HUES64 (cell line): Measurements from ENCODE around the gene SETX. TPM values are rescaled to one million over a fixed set of nuclear protein-coding genes. Genes with fewer than 3 reads are reported as not detected.

Experiments used
- H3K27ac ChIP-seq: 2 replicates; pipeline ENCODE4 v1.7.0; 2013; ENCODE audit warnings: low read depth, low read length, inconsistent platforms
- H3K27me3 ChIP-seq: 2 replicates; pipeline ENCODE4 v1.6.1; 2013; ENCODE audit warnings: mild to moderate bottlenecking, low read length; ENCODE audit not compliant: insufficient read depth
- H3K36me3 ChIP-seq: 2 replicates; pipeline ENCODE4 v1.6.1; 2013; ENCODE audit warnings: mild to moderate bottlenecking, low read length; ENCODE audit not compliant: insufficient read depth
- H3K4me1 ChIP-seq: 2 replicates; pipeline ENCODE4 v1.6.1; 2013; ENCODE audit warnings: mild to moderate bottlenecking, low read length, moderate library complexity; ENCODE audit not compliant: insufficient read depth
- H3K4me3 ChIP-seq: 2 replicates; pipeline ENCODE4 v1.5.1; 2013; ENCODE audit warnings: mild to moderate bottlenecking, low read length, moderate library complexity
- H3K9ac ChIP-seq: 2 replicates; pipeline ENCODE4 v1.6.1; 2013; ENCODE audit warnings: mild to moderate bottlenecking, low read depth, low read length
- H3K9me3 ChIP-seq: 2 replicates; pipeline ENCODE4 v1.6.1; 2013; ENCODE audit warnings: low read depth, low read length; ENCODE audit not compliant: insufficient read depth
- WGBS: fragments of 150-250, 120-280 bp; methylation state at CpG from one replicate; pipeline ENCODE4 v1.1.7; 2013; ENCODE audit warnings: missing lambda C conversion rate; 5-methylcytosine and 5-hydroxymethylcytosine counted together
- polyA plus RNA-seq, 2 experiments: library from polyadenylated mRNA; stranded (reverse); fragments of 50-300 nt; gene quantifications; one replicate each; pipeline ENCODE4 v1.2.3, GENCODE V29; 2013

The SETX gene, protein sequence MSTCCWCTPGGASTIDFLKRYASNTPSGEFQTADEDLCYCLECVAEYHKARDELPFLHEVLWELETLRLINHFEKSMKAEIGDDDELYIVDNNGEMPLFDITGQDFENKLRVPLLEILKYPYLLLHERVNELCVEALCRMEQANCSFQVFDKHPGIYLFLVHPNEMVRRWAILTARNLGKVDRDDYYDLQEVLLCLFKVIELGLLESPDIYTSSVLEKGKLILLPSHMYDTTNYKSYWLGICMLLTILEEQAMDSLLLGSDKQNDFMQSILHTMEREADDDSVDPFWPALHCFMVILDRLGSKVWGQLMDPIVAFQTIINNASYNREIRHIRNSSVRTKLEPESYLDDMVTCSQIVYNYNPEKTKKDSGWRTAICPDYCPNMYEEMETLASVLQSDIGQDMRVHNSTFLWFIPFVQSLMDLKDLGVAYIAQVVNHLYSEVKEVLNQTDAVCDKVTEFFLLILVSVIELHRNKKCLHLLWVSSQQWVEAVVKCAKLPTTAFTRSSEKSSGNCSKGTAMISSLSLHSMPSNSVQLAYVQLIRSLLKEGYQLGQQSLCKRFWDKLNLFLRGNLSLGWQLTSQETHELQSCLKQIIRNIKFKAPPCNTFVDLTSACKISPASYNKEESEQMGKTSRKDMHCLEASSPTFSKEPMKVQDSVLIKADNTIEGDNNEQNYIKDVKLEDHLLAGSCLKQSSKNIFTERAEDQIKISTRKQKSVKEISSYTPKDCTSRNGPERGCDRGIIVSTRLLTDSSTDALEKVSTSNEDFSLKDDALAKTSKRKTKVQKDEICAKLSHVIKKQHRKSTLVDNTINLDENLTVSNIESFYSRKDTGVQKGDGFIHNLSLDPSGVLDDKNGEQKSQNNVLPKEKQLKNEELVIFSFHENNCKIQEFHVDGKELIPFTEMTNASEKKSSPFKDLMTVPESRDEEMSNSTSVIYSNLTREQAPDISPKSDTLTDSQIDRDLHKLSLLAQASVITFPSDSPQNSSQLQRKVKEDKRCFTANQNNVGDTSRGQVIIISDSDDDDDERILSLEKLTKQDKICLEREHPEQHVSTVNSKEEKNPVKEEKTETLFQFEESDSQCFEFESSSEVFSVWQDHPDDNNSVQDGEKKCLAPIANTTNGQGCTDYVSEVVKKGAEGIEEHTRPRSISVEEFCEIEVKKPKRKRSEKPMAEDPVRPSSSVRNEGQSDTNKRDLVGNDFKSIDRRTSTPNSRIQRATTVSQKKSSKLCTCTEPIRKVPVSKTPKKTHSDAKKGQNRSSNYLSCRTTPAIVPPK (N-terminal part only)
- 21.5 TPM for polyA plus RNA-seq (2013, experiment 1 of 2)
- polyA plus RNA-seq (2013, experiment 2 of 2) = 21.9 TPM

DNA sequence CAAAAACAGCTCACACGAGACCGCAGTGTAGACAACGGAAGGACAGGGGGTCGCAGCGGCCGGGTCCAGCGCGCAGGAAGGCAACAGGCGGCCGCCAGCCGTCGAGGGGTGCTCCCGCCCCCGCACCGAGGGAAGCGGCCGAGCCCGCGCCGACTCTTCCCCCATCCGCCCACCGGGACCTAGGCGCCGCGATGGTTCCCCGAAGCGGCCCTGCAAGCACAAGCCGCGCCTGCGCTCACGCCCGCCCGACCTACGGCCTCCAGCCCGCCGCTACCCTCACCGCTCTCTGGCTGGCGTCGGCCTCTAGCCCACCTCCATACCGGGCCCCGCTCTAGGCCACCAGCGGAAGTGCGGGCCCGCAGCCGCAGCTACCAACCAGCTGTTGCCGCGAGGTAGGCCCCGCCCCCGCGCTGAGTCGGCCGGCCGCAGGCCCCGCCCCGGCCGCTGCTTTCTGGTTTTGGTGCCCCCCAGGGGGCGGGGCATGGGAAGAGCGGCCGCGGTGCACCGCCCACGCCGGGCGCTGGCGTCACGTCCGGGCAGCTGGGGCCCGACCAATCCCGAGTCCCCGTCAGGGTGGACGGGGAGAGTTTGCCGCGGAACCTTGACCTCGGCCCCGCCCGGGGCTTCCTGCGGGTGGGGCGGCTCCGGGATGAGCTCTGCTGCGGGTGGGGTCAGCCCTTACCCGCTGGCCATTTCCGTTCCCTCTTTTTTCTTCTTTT lies at the start of gene SETX:
Gene SETX (minus strand): TSS at position 350 of the 719 bp plus-strand sequence. CDS start 5,558 bp downstream, outside the sequence.
- Histone ChIP-seq H3K4me3 (peak within 1 kb of the TSS; percentile 100), H3K9ac (peak within 1 kb of the TSS; percentile 97), H3K4me1 (peaks cover 3% of the 10 kb centered on the region; the same call in 1 of the 2 replicates), H3K27me3 (no peaks in the 10 kb centered on the region), H3K9me3 (no peaks in the 10 kb centered on the region), H3K36me3 (peaks cover 37% of the 10 kb centered on the region), H3K27ac (peak within 1 kb of the TSS; percentile 95)
- under 1% methylated on average over 82 of the region's 82 CpGs for WGBS

DNA sequence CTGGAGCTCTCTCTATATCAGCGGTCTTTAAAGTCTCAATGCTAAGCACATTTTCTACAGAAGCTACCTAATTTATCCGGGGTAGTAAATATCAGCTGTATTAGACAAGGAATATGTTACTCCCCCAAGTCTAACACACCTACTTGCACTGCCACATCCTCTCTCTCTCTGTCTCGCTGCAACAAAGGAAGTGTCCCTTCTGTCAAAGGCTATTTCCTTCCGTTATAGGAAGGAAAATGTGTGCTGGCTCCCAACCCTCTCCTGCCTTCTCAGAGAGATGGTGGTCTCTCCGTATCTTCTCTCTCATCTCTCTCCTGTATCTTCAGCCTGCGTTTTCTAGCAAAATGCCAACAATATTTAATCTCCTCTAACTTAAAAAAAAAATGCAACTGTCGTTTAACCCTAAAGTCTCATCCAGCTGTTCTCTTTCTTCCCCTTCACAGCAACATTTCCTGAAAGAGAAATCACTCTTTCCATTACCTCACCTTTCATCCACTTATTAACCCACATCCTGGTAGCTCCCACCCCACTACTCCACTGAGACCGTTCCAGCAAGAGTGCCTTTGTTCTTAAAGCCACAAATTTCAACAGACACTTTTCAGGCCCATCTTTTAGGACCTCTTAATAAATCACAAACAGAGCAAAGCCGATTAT lies 49.6 kb upstream of the SETX start:
- H3K36me3 ChIP-seq = peaks cover 44% of the 10 kb centered on the region
- peaks cover 5% of the 10 kb centered on the region; the same call in 1 of the 2 replicates for H3K4me1 ChIP-seq
- no peak overlapping the region for H3K4me3 ChIP-seq
- 92% methylated on average over 9 of the region's 9 CpGs for WGBS
- H3K9ac ChIP-seq = no peak overlapping the region
- no peak overlapping the region for H3K27ac ChIP-seq
- peaks cover 12% of the 10 kb centered on the region for H3K27me3 ChIP-seq
- no peaks in the 10 kb centered on the region for H3K9me3 ChIP-seq

DNA sequence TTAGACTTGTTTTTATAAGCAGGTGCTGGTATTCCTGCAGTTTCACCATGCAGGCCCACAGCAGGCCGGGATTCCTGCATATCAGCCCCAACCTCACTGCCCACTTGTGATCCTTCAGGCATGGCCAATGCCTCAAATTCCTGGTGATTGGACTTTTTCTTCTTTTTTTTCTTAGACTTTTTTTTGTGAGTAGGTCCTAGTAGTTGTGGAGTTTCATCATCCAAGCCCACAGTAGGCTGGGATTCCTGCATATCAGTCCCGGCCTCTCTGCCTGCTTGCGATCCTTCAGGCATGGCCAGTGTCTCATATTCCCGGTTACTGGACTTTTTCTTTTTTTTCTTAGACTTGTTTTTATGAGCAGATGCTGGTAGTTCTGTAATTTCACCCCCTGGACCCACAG lies 47.0 kb upstream of the SETX start:
- Histone ChIP-seq H3K9ac (no peak overlapping the region), H3K27ac (no peak overlapping the region), H3K4me1 (peaks cover 5% of the 10 kb centered on the region; the same call in 1 of the 2 replicates), H3K9me3 (no peaks in the 10 kb centered on the region), H3K27me3 (no peaks in the 10 kb centered on the region), H3K4me3 (no peak overlapping the region), H3K36me3 (peaks cover 68% of the 10 kb centered on the region)
- 96% methylated on average over 4 of the region's 4 CpGs for WGBS

DNA sequence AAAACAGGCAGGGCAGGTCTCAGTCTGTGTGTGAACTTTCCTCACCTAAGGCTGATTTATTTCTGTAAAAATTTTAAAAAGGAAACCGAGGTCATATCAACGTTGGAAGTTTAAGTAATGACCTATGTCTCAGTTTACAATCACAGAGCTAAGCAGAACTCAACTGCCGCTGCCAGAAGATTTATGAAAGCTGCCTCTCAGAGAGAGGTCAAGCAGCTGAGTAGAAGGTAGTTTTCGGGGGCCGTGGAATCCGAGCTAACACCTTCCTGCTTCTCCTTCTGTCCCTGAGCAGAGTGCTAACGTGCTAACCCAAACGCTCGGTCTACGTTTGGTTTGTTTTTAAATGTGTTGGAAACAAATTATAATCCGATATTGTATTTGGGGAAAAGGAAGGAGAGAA lies 40.8 kb upstream of the SETX start:
- H3K27ac ChIP-seq = no peak overlapping the region
- WGBS = 95% methylated on average over 11 of the region's 11 CpGs
- no peak overlapping the region for H3K4me3 ChIP-seq
- H3K27me3 ChIP-seq = no peaks in the 10 kb centered on the region
- H3K36me3 ChIP-seq = peaks cover 95% of the 10 kb centered on the region
- H3K9ac ChIP-seq = no peak overlapping the region
- no peaks in the 10 kb centered on the region for H3K9me3 ChIP-seq
- H3K4me1 ChIP-seq = no peaks in the 10 kb centered on the region

DNA sequence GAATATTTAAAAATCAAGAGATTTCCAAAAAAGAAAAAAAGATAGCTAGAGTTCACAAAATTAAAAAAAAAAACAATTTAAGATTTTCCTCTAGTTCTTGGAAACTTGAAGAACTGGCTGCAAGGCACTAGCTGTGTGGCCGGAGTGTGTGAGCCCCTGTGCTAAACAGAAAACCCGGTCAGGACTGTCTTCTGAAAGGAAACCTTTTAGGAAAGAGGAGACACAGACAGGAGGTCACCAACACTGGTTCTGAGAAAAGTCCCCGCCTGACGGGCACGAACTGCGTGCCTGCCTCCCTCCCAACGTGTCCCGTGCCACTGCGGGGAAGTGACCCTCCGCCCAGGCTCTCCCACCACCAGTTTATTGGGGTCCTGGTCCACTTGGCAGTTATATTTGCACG lies 36.7 kb upstream of the SETX start:
- no peaks in the 10 kb centered on the region for H3K27me3 ChIP-seq
- H3K4me1 ChIP-seq = no peaks in the 10 kb centered on the region
- no peak overlapping the region for H3K9ac ChIP-seq
- no peak overlapping the region for H3K27ac ChIP-seq
- no peaks in the 10 kb centered on the region for H3K9me3 ChIP-seq
- peaks cover 95% of the 10 kb centered on the region for H3K36me3 ChIP-seq
- H3K4me3 ChIP-seq = no peak overlapping the region
- 96% methylated on average over 11 of the region's 11 CpGs for WGBS

DNA sequence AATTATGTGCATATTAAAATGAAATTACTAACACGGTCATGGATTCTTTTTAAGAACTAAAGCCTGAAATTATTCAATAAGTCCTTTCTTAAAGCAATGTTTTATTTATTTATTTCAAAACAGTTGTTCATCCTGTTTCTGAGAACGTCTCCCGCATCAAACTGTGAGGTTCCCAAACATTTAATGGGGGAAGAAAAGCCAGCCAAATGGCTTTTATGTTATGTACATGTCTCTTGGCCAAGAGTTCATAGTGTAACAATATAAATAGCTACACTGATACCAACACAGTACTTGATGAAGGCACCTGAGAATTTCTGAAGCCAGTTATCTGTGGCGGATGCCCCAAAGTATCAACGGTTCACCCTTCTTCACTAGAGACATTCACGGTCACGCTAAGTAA lies 36.2 kb upstream of the SETX start:
- H3K4me3 ChIP-seq = no peak overlapping the region
- 92% methylated on average over 6 of the region's 7 CpGs for WGBS
- no peaks in the 10 kb centered on the region for H3K9me3 ChIP-seq
- H3K36me3 ChIP-seq = peaks cover 95% of the 10 kb centered on the region
- H3K4me1 ChIP-seq = no peaks in the 10 kb centered on the region
- H3K9ac ChIP-seq = no peak overlapping the region
- no peak overlapping the region for H3K27ac ChIP-seq
- H3K27me3 ChIP-seq = no peaks in the 10 kb centered on the region

DNA sequence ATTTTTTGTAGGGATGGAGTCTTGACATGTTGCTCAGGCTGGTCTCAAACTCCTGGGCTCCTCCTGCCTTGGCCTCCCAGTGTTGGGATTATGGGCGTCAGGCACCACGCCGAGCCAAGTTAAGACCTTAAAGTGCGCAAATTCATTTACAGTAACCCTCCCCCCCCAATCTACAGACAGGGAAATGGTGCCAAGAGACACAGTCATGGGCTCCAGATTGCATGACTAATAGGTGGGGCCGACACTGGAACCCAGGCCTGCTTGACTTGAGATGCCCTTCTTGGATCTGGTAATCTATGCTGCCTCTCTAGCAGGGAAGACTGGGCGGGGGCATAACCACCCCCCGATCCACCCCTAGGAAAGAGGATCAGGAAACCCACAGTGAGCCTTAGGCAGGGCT lies 32.3 kb upstream of the SETX start:
- WGBS = 95% methylated on average over 7 of the region's 7 CpGs
- Histone ChIP-seq H3K36me3 (peaks cover 93% of the 10 kb centered on the region), H3K4me1 (no peaks in the 10 kb centered on the region), H3K27me3 (no peaks in the 10 kb centered on the region), H3K9ac (no peak overlapping the region), H3K9me3 (no peaks in the 10 kb centered on the region), H3K4me3 (no peak overlapping the region), H3K27ac (no peak overlapping the region)

DNA sequence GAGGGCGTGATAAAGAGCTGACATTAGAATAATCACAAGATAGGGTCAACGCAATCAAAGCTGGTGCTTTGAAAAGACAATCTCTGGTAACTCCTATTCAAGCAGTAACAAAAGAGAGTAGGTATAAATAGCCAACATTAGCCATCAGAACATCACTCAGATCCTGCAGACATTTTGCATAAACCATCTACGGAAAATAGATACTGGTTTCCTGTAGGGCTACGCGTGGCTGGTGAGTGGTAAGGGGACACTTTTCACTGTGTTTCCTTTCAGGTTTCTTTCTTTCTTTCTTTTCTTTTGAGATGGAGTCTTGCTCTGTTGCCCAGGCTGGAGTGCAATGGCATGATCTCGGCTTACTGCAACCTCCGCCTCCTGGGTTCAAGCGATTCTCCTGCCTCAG lies 29.6 kb upstream of the SETX start:
- H3K4me3 ChIP-seq = no peak overlapping the region
- 95% methylated on average over 7 of the region's 8 CpGs for WGBS
- H3K27me3 ChIP-seq = no peaks in the 10 kb centered on the region
- peaks cover 90% of the 10 kb centered on the region for H3K36me3 ChIP-seq
- no peaks in the 10 kb centered on the region for H3K9me3 ChIP-seq
- H3K4me1 ChIP-seq = no peaks in the 10 kb centered on the region
- H3K27ac ChIP-seq = no peak overlapping the region
- H3K9ac ChIP-seq = no peak overlapping the region

DNA sequence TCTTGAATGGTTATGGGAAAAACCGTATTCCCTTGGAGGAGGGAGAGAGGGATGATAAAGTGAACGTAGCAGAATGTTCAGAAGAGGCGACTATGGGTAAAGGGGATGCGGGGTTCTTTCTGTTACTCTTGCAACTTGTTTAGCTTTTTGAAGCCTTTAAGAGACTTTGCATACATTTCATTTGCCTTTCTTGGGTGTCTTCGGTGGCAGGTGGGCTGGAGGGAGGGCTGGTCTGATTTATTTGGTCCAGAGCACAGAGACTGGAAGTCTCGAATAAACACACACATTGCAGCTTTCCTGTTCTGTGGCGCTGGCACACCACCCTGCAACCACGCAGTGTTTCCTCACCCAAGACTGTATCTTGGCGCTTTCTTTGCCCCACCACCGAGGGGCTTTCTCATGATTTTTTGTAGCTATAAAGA lies 28.7 kb upstream of the SETX start:
- peaks cover 4% of the 10 kb centered on the region for H3K9me3 ChIP-seq
- H3K9ac ChIP-seq = no peak overlapping the region
- no peaks in the 10 kb centered on the region for H3K4me1 ChIP-seq
- H3K27me3 ChIP-seq = no peaks in the 10 kb centered on the region
- H3K4me3 ChIP-seq = no peak overlapping the region
- H3K36me3 ChIP-seq = peaks cover 90% of the 10 kb centered on the region
- WGBS = 97% methylated on average over 9 of the region's 10 CpGs
- no peak overlapping the region for H3K27ac ChIP-seq

DNA sequence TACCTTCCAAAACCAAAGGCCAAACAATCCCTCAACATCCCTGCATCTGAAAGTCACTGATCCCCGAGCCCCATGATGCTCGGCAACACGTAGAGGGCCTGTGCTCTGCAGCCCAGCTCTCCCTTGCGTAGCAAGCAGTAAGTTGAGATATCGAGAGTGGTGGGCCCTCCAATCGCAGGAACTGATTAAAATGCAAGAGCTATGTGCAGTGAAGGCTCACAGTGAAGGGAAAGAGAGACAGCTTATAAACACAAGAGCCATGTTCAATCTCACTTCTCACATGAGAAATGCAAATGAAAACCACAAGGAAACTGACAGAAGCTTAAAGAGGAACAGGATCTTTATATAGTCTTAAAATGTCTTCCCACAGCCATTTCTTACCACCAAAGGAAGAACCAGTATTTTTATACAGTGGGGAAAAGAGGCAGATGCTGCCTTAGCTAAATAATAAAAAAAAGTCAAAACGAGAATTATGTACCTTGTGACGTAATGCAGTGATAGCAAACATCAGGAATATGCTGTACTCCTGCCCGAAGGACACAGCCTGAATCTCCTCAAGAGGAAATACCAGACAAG lies 27.3 kb upstream of the SETX start:
- WGBS = 97% methylated on average over 9 of the region's 9 CpGs
- no peak overlapping the region for H3K4me3 ChIP-seq
- peaks cover 11% of the 10 kb centered on the region for H3K9me3 ChIP-seq
- H3K27ac ChIP-seq = no peak overlapping the region
- no peaks in the 10 kb centered on the region for H3K4me1 ChIP-seq
- H3K36me3 ChIP-seq = peaks cover 90% of the 10 kb centered on the region
- no peak overlapping the region for H3K9ac ChIP-seq
- no peaks in the 10 kb centered on the region for H3K27me3 ChIP-seq
